Lower leg skin (tissue), 4 donors: ENCODE results near the gene MAPK9. TPM values are rescaled to one million over a fixed set of nuclear protein-coding genes. Genes with fewer than 3 reads are reported as not detected.
A peak's percentile ranks its signal among the peaks of the same experiment; 100 is the strongest.

Experiments used
- DNase-seq, 2 donors: peaks; one replicate each; pipeline ENCODE4 v3.0.0-alpha.2; 2019; ENCODE audit warnings: low spot score in 2 of 2
- H3K4me3 ChIP-seq: fragments of 200-600 bp; sonication (generic); 2 replicates; pipeline ENCODE4 v1.5.1; 2017; ENCODE audit warnings: mild to moderate bottlenecking, low read depth; ENCODE audit not compliant: poor library complexity, severe bottlenecking
- CTCF ChIP-seq, 3 donors: fragments of 450-650 bp; IDR thresholded peaks; one replicate each; pipeline ENCODE4 v1.5.1; 2016; ENCODE audit warnings: antibody characterized with exemption in 3 of 3, mild to moderate bottlenecking in 3 of 3, moderate library complexity in 2 of 3
- POLR2A ChIP-seq, 2 donors: fragments of 450-650 bp; IDR thresholded peaks; one replicate each; pipeline ENCODE4 v1.6.1; 2016 to 2017; ENCODE audit warnings: antibody characterized with exemption in 2 of 2, mild to moderate bottlenecking in 1 of 2, moderate library complexity in 1 of 2
- WGBS, 2 donors: methylation state at CpG; one replicate each; pipeline ENCODE4 v1.1.5; 2018; 5-methylcytosine and 5-hydroxymethylcytosine counted together
- intact Hi-C: fragments of 100-400 bp; cut with DNase I; formaldehyde crosslinking; loops from one replicate; pipeline ENCODE4 v1.15.0; 2023; ENCODE audit warnings: low total_unique reads
- total RNA-seq, 4 donors: library from RNA; depleted of rRNA; stranded (reverse); fragments of >200 nt; gene quantifications; one replicate each; pipeline ENCODE4 v1.1.0, GENCODE V29; 2016

Gene MAPK9
- total RNA-seq, 4 donors from 2014 or later: 10.4 to 18.4 (median 15.4) TPM

GRCh38 chr5:180251887-180252286 lies 40.0 kb downstream of the MAPK9 start:
- intact Hi-C loops: no loop called here
- WGBS, 2 donors: 92 to 97% methylated on average over 7 of the region's 7 CpGs
- no peak overlapping the region for H3K4me3 ChIP-seq
- TF ChIP-seq POLR2A (IDR thresholded peaks at IDR 0.05) (no peak), CTCF (IDR thresholded peaks at IDR 0.05) (no peak)
- no peak for DNase-seq

- DNase-seq: no peak
- H3K4me3 ChIP-seq: no peak overlapping the region
- WGBS, 2 donors: 91 to 94% methylated on average over 9 of the region's 9 CpGs
- intact Hi-C loops: no loop called here
- no peak for TF ChIP-seq POLR2A (IDR thresholded peaks at IDR 0.05)
- no peak for TF ChIP-seq CTCF (IDR thresholded peaks at IDR 0.05)
Observed at GRCh38 chr5:180251141-180251540, 40.7 kb downstream of the MAPK9 start.

GRCh38 chr5:180250329-180250728 lies 41.6 kb downstream of the MAPK9 start:
- no peak for DNase-seq
- TF ChIP-seq CTCF (IDR thresholded peaks at IDR 0.05) (no peak), POLR2A (IDR thresholded peaks at IDR 0.05) (no peak)
- WGBS, 2 donors: 96 to 97% methylated on average over 4 of the region's 4 CpGs
- intact Hi-C loops: no loop called here
- no peak overlapping the region for H3K4me3 ChIP-seq

GRCh38 chr5:180241600-180241999 lies 50.3 kb downstream of the MAPK9 start:
- DNase-seq: no peak
- TF ChIP-seq POLR2A (IDR thresholded peaks at IDR 0.05) (no peak), CTCF (IDR thresholded peaks at IDR 0.05) (no peak)
- 88 to 96% methylated on average over 5 of the region's 5 CpGs for WGBS, 2 donors
- no peak overlapping the region for H3K4me3 ChIP-seq
- intact Hi-C loops: no loop called here

GRCh38 chr5:180238631-180239030 lies 53.3 kb downstream of the MAPK9 start:
- TF ChIP-seq POLR2A (IDR thresholded peaks at IDR 0.05) (no peak), CTCF (IDR thresholded peaks at IDR 0.05) (no peak)
- peak in 1 of 2 donors; percentile 17 for DNase-seq

GRCh38 chr5:180235846-180236245 lies 56.0 kb downstream of the MAPK9 start:
- 59 to 63% methylated on average over 1 of the region's 1 CpG for WGBS, 2 donors
- no peak for DNase-seq
- TF ChIP-seq CTCF (IDR thresholded peaks at IDR 0.05): no peak
- TF ChIP-seq POLR2A (IDR thresholded peaks at IDR 0.05): no peak
- intact Hi-C loops: no loop called here
- H3K4me3 ChIP-seq: no peak overlapping the region

More at GRCh38 chr5:180238631-180239030, 53.3 kb downstream of the MAPK9 start:
- no peak overlapping the region for H3K4me3 ChIP-seq
- 94 to 97% methylated on average over 2 of the region's 2 CpGs for WGBS, 2 donors
- intact Hi-C loops: no loop called here
